Measurements from ENCODE around the gene ZNF317. TPM values are rescaled to one million over a fixed set of nuclear protein-coding genes. Genes with fewer than 3 reads are reported as not detected.

ZNF317 gene
- total RNA-seq, 1 experiment from 2014 or later = 34.7 TPM

DNA sequence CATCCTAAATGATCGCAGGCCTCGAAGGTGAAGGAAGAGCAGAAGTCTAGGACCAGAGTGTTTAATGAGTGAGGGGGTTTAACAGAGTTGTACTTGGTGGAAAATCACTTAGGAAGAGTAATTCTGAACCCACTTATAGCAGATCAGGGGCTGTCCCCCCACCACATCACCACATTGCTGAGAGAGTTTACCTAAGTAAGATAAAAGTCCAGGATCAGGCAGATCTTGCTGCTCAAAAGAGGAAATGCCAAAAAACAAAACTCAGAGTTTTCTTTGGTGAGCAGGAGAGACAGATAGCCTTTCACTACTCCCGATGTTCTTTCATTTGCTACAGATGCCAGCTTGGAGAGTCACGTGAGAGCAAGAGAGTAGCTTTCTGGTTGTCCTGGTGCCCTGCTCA, 15.4 kb downstream of the ZNF317 start:
- Histone ChIP-seq H4K20me1 (ENCODE audit: low read length) (0 out of 2 replicates have a peak, but pooled peaks cover 2% of the 10 kb centered on the region), H3K27ac (ENCODE audit: low read length) (no peak overlapping the region), H3K27me3 (ENCODE audit: low read length) (no peaks in the 10 kb centered on the region), H3K4me1 (ENCODE audit: insufficient read depth, low read length) (no peaks in the 10 kb centered on the region), H3K4me2 (ENCODE audit: low read length) (no peak overlapping the region), H3K79me2 (ENCODE audit: low read length) (peaks cover 64% of the 10 kb centered on the region), H2AFZ (ENCODE audit: low read length) (no peak overlapping the region), H3K4me3 (ENCODE audit: low read length) (no peak overlapping the region), H3K9me3 (ENCODE audit: low read length) (peaks cover 56% of the 10 kb centered on the region), H3K36me3 (ENCODE audit: low read depth, low read length) (peaks cover 98% of the 10 kb centered on the region), H3K9ac (ENCODE audit: low read length) (no peak overlapping the region), H3K9me2 (replicated peaks; ENCODE audit: low read length) (no peaks in the 10 kb centered on the region), H3F3A (ENCODE audit: low read length, unreplicated experiment) (no peaks in the 10 kb centered on the region)
- BruUV-seq (replicated peaks) = no TSS peak
- no peak for ATAC-seq
- no peak for DNase-seq
- POLR2A ChIA-PET (ENCODE audit: unreplicated experiment) = no interaction called here
- TF ChIP-seq, protein P1, sequence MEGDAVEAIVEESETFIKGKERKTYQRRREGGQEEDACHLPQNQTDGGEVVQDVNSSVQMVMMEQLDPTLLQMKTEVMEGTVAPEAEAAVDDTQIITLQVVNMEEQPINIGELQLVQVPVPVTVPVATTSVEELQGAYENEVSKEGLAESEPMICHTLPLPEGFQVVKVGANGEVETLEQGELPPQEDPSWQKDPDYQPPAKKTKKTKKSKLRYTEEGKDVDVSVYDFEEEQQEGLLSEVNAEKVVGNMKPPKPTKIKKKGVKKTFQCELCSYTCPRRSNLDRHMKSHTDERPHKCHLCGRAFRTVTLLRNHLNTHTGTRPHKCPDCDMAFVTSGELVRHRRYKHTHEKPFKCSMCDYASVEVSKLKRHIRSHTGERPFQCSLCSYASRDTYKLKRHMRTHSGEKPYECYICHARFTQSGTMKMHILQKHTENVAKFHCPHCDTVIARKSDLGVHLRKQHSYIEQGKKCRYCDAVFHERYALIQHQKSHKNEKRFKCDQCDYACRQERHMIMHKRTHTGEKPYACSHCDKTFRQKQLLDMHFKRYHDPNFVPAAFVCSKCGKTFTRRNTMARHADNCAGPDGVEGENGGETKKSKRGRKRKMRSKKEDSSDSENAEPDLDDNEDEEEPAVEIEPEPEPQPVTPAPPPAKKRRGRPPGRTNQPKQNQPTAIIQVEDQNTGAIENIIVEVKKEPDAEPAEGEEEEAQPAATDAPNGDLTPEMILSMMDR (conservative IDR thresholded peaks at IDR 0.05; ENCODE audit: low read depth, low read length) = no peak
- no peak for TF ChIP-seq EZH2phosphoT487 (IDR thresholded peaks at IDR 0.05; ENCODE audit: borderline replicate concordance, low read length)
- TF ChIP-seq EZH2 (IDR thresholded peaks at IDR 0.05; ENCODE audit: low read length, unreplicated experiment) = no peak
- intact Hi-C loops (cut with micrococcal nuclease) = no loop called here
- CTCF ChIA-PET = no interaction called here

DNA sequence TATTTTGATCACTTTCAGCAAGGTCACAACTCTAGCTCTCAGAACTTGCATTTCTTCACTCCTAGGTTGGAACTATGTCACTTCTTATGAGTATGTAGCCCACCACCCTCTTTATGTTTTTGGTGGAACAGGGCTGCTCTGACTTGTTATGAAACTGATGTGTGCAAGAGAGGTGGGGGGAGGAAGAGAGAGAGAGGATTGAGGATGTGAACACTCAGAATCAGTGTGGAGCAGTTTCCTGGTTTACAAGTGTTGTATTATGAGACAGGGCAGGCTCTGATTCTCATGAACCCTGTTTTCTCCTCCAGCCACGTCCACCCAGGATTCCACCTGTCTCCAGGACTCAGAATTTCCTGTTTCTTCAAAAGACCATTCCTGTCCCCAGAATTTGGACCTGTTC, 16.1 kb downstream of the ZNF317 start:
- no peak for TF ChIP-seq EZH2 (IDR thresholded peaks at IDR 0.05; ENCODE audit: low read length, unreplicated experiment)
- TF ChIP-seq, protein P1 (conservative IDR thresholded peaks at IDR 0.05; ENCODE audit: low read depth, low read length) = no peak
- TF ChIP-seq EZH2phosphoT487 (IDR thresholded peaks at IDR 0.05; ENCODE audit: borderline replicate concordance, low read length) = no peak
- no peaks in the 10 kb centered on the region for H3F3A ChIP-seq (ENCODE audit: low read length, unreplicated experiment)
- H3K9me2 ChIP-seq (replicated peaks; ENCODE audit: low read length) = no peaks in the 10 kb centered on the region
- intact Hi-C loops (cut with micrococcal nuclease) = no loop called here
- ATAC-seq (no peak), DNase-seq (no peak)
- H3K79me2 ChIP-seq (ENCODE audit: low read length) = peaks cover 57% of the 10 kb centered on the region
- BruUV-seq (replicated peaks) = no TSS peak
- no peak overlapping the region for H2AFZ ChIP-seq (ENCODE audit: low read length)
- no peaks in the 10 kb centered on the region for H4K20me1 ChIP-seq (ENCODE audit: low read length)
- no peaks in the 10 kb centered on the region for H3K4me1 ChIP-seq (ENCODE audit: insufficient read depth, low read length)
- H3K27me3 ChIP-seq (ENCODE audit: low read length) = no peaks in the 10 kb centered on the region
- H3K4me3 ChIP-seq (ENCODE audit: low read length) = no peak overlapping the region
- ChIA-PET POLR2A (ENCODE audit: unreplicated experiment) (no interaction called here), CTCF (no interaction called here)
- peaks cover 56% of the 10 kb centered on the region for H3K9me3 ChIP-seq (ENCODE audit: low read length)
- no peak overlapping the region for H3K27ac ChIP-seq (ENCODE audit: low read length)
- no peak overlapping the region for H3K4me2 ChIP-seq (ENCODE audit: low read length)
- no peak overlapping the region for H3K9ac ChIP-seq (ENCODE audit: low read length)
- H3K36me3 ChIP-seq (ENCODE audit: low read depth, low read length) = peaks cover 98% of the 10 kb centered on the region

DNA sequence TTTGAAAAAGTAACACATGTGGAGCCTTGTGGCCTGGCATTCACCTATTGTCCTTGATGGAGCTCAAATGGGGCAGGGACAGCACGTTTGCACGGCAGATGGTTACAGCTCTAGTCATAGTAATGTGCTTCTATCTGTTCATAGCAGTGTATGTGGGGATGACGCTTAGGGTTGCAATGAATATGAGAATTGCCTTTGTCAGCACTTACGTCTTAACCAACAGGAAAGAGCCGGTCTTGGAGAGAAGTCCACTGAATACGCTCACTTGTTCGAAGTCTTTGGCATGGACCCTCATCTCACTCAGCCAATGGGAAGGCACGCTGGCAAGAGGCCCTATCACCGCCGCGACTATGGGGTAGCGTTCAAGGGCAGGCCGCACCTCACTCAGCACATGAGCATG, 19.7 kb downstream of the ZNF317 start:
- no peak for DNase-seq
- no peaks in the 10 kb centered on the region for H3K4me1 ChIP-seq (ENCODE audit: insufficient read depth, low read length)
- no peaks in the 10 kb centered on the region for H3F3A ChIP-seq (ENCODE audit: low read length, unreplicated experiment)
- H3K9ac ChIP-seq (ENCODE audit: low read length) = no peak overlapping the region
- CTCF ChIA-PET = no interaction called here
- POLR2A ChIA-PET (ENCODE audit: unreplicated experiment) = no interaction called here
- intact Hi-C loops (cut with micrococcal nuclease) = no loop called here
- BruUV-seq (replicated peaks) = no TSS peak
- H3K4me2 ChIP-seq (ENCODE audit: low read length) = no peak overlapping the region
- no peak overlapping the region for H2AFZ ChIP-seq (ENCODE audit: low read length)
- no peaks in the 10 kb centered on the region for H3K27me3 ChIP-seq (ENCODE audit: low read length)
- no peak overlapping the region for H3K4me3 ChIP-seq (ENCODE audit: low read length)
- peaks cover 33% of the 10 kb centered on the region for H3K9me3 ChIP-seq (ENCODE audit: low read length)
- H3K36me3 ChIP-seq (ENCODE audit: low read depth, low read length) = peaks cover 95% of the 10 kb centered on the region
- TF ChIP-seq EZH2phosphoT487 (IDR thresholded peaks at IDR 0.05; ENCODE audit: borderline replicate concordance, low read length) (no peak), EZH2 (IDR thresholded peaks at IDR 0.05; ENCODE audit: low read length, unreplicated experiment) (no peak)
- TF ChIP-seq, protein P1 (conservative IDR thresholded peaks at IDR 0.05; ENCODE audit: low read depth, low read length) = no peak
- no peak for ATAC-seq
- peaks cover 22% of the 10 kb centered on the region for H3K79me2 ChIP-seq (ENCODE audit: low read length)
- H4K20me1 ChIP-seq (ENCODE audit: low read length) = no peaks in the 10 kb centered on the region
- H3K27ac ChIP-seq (ENCODE audit: low read length) = no peak overlapping the region
- no peaks in the 10 kb centered on the region for H3K9me2 ChIP-seq (replicated peaks; ENCODE audit: low read length)

All from PC-3 (cell line).